Neural cell (in vitro differentiated cells): Measurements from ENCODE around the gene RSKR.

Experiments used
- CTCF ChIP-seq: fragments of 450-650 bp; IDR thresholded peaks from 2 replicates; pipeline ENCODE4 v1.5.1; 2014; ENCODE audit warnings: antibody characterized with exemption, mild to moderate bottlenecking, moderate library complexity; ENCODE audit not compliant: poor library complexity, severe bottlenecking
- EP300 ChIP-seq: fragments of 450-650 bp; conservative IDR thresholded peaks from 2 replicates; pipeline ENCODE4 v1.6.1; 2014; ENCODE audit warnings: antibody characterized with exemption, mild to moderate bottlenecking, moderate library complexity; ENCODE audit not compliant: poor library complexity, severe bottlenecking
- EZH2 ChIP-seq: fragments of 200-600, 300-800 bp; shearing (Covaris generic), sonication (generic); IDR thresholded peaks from 2 replicates; pipeline ENCODE4 v1.6.1; 2014; ENCODE audit warnings: antibody characterized with exemption, low read length, borderline replicate concordance, mild to moderate bottlenecking; ENCODE audit not compliant: insufficient read depth, poor library complexity, severe bottlenecking
- MXI1 ChIP-seq: fragments of 450-650 bp; conservative IDR thresholded peaks from 2 replicates; pipeline ENCODE4 v1.6.1; 2014; ENCODE audit warnings: antibody characterized with exemption, mild to moderate bottlenecking; ENCODE audit not compliant: poor library complexity, severe bottlenecking
- POLR2AphosphoS5 ChIP-seq: IDR thresholded peaks from 2 replicates; pipeline ENCODE4 v1.6.1; 2012
- RAD21 ChIP-seq: fragments of 450-650 bp; conservative IDR thresholded peaks from 2 replicates; pipeline ENCODE4 v1.6.1; 2014; ENCODE audit warnings: antibody characterized with exemption, mild to moderate bottlenecking, moderate library complexity
- REST ChIP-seq: IDR thresholded peaks from 2 replicates; pipeline ENCODE4 v1.6.1; 2012; ENCODE audit warnings: borderline replicate concordance
- SMC3 ChIP-seq: fragments of 450-650 bp; conservative IDR thresholded peaks from 2 replicates; pipeline ENCODE4 v1.6.1; 2014; ENCODE audit warnings: antibody characterized with exemption, mild to moderate bottlenecking, moderate library complexity; ENCODE audit not compliant: poor library complexity

- TF ChIP-seq CTCF = no peak
- no peak for TF ChIP-seq POLR2AphosphoS5
- no peak for TF ChIP-seq EZH2
- TF ChIP-seq EP300 = no peak
- TF ChIP-seq MXI1 = no peak
- no peak for TF ChIP-seq SMC3
- TF ChIP-seq REST = no peak
- no peak for TF ChIP-seq RAD21
Measured at GRCh38 chr17:28634206-28634865, 20.4 kb upstream of the RSKR start.
